Activated B cell treated with CpG ODN at 0.5 μM for 24 hours (primary cell): Measurements from ENCODE around the gene STIM1. TPM values are rescaled to one million over a fixed set of nuclear protein-coding genes. Genes with fewer than 3 reads are reported as not detected.

Experiments
- ATAC-seq: fragments of 200-7000 bp; cut with Tn5 transposase; one replicate; pipeline ENCODE4 v1.10.0; 2021; ENCODE audit warnings: low read depth, mild to moderate bottlenecking, moderate library complexity
- CTCF ChIA-PET: fragments of 350-600 bp; sonication (Branson Sonifier 250); formaldehyde crosslinking; loops from one replicate; lab custom pipeline; 2021; ENCODE audit warnings: antibody characterized with exemption; lab: Charles Lee
- POLR2A ChIA-PET: fragments of 350-600 bp; sonication (Branson Sonifier 250); formaldehyde crosslinking; loops from one replicate; lab custom pipeline; 2021; ENCODE audit warnings: antibody characterized with exemption; lab: Charles Lee
- DNase-seq: peaks from one replicate; pipeline ENCODE4 v3.0.0; 2022
- H3K27ac Mint-ChIP-seq: one replicate; pipeline ENCODE4 v1.8.0; 2020; ENCODE audit warnings: mixed read lengths
- H3K27me3 Mint-ChIP-seq: one replicate; pipeline ENCODE4 v1.8.0; 2021; ENCODE audit warnings: mixed read lengths
- H3K36me3 Mint-ChIP-seq: one replicate; pipeline ENCODE4 v1.8.0; 2021; ENCODE audit warnings: low read depth, mixed read lengths
- H3K4me1 Mint-ChIP-seq: one replicate; pipeline ENCODE4 v1.8.0; 2021; ENCODE audit warnings: mixed read lengths
- H3K4me3 Mint-ChIP-seq: one replicate; pipeline ENCODE4 v1.8.0; 2020; ENCODE audit warnings: mild to moderate bottlenecking, mixed read lengths
- H3K9me3 Mint-ChIP-seq: one replicate; pipeline ENCODE4 v1.8.0; 2020; ENCODE audit warnings: mixed read lengths
- intact Hi-C: fragments of 100-400 bp; cut with micrococcal nuclease; formaldehyde crosslinking; loops from one replicate; pipeline ENCODE4 v1.15.1; 2024
- total RNA-seq: library from RNA; stranded (reverse); gene quantifications from 2 replicates; pipeline ENCODE4 v1.2.3, GENCODE V29; 2022
- TF ChIP-seq, protein P1 (sequence below): fragments of 200-600 bp; IDR thresholded peaks from one replicate; pipeline ENCODE4 v1.8.0; 2022; ENCODE audit warnings: antibody characterized with exemption, mild to moderate bottlenecking

STIM1 gene
- total RNA-seq, 1 donor from 2014 or later = 38.4 TPM

GRCh38 chr11:3942160-3942955 lies 86.9 kb downstream of the STIM1 start:
- Mint-ChIP-seq H3K4me3 (no peak overlapping the region), H3K27me3 (no peaks in the 10 kb centered on the region), H3K9me3 (no peaks in the 10 kb centered on the region), H3K27ac (peak overlapping the region; percentile 54), H3K4me1 (peaks cover 79% of the 10 kb centered on the region), H3K36me3 (peaks cover 6% of the 10 kb centered on the region)
- POLR2A ChIA-PET = interaction anchor here (0.5 to 1.6 kb wide), 3 partner anchors 14 to 88 kb away, joined by 3 to 4 read pairs (median 4); no protein-coding TSS in a partner anchor
- CTCF ChIA-PET = interaction anchor here (0.6 to 2.3 kb wide), 4 partner anchors 88 to 193 kb away, joined by 3 to 9 read pairs (median 4); partner anchors contain the start of gene STIM1
- ATAC-seq = no peak
- intact Hi-C loops = loop anchor here (2.0 to 5.0 kb wide), 2 partner anchors 14 to 35 kb away; no protein-coding TSS in a partner anchor
- TF ChIP-seq, protein P1, sequence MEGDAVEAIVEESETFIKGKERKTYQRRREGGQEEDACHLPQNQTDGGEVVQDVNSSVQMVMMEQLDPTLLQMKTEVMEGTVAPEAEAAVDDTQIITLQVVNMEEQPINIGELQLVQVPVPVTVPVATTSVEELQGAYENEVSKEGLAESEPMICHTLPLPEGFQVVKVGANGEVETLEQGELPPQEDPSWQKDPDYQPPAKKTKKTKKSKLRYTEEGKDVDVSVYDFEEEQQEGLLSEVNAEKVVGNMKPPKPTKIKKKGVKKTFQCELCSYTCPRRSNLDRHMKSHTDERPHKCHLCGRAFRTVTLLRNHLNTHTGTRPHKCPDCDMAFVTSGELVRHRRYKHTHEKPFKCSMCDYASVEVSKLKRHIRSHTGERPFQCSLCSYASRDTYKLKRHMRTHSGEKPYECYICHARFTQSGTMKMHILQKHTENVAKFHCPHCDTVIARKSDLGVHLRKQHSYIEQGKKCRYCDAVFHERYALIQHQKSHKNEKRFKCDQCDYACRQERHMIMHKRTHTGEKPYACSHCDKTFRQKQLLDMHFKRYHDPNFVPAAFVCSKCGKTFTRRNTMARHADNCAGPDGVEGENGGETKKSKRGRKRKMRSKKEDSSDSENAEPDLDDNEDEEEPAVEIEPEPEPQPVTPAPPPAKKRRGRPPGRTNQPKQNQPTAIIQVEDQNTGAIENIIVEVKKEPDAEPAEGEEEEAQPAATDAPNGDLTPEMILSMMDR = no peak
- DNase-seq = no peak

GRCh38 chr11:3942956-3943497 lies 87.6 kb downstream of the STIM1 start:
- H3K4me1 Mint-ChIP-seq = peaks cover 82% of the 10 kb centered on the region
- no peaks in the 10 kb centered on the region for H3K27me3 Mint-ChIP-seq
- peak overlapping the region; percentile 54 for H3K27ac Mint-ChIP-seq
- no peak overlapping the region for H3K4me3 Mint-ChIP-seq
- intact Hi-C loops = loop anchor here (2.0 to 5.0 kb wide), 2 partner anchors 14 to 36 kb away; no protein-coding TSS in a partner anchor
- H3K9me3 Mint-ChIP-seq = no peaks in the 10 kb centered on the region
- POLR2A ChIA-PET = interaction anchor here (0.5 to 1.6 kb wide), 4 partner anchors 46 to 125 kb away, joined by 3 to 4 read pairs (median 4); no protein-coding TSS in a partner anchor
- TF ChIP-seq, protein P1 = no peak
- DNase-seq (no peak), ATAC-seq (no peak)
- H3K36me3 Mint-ChIP-seq = peaks cover 6% of the 10 kb centered on the region
- CTCF ChIA-PET = interaction anchor here (0.6 to 2.3 kb wide), 4 partner anchors 88 to 192 kb away, joined by 3 to 9 read pairs (median 4); partner anchors contain the start of gene STIM1

DNA sequence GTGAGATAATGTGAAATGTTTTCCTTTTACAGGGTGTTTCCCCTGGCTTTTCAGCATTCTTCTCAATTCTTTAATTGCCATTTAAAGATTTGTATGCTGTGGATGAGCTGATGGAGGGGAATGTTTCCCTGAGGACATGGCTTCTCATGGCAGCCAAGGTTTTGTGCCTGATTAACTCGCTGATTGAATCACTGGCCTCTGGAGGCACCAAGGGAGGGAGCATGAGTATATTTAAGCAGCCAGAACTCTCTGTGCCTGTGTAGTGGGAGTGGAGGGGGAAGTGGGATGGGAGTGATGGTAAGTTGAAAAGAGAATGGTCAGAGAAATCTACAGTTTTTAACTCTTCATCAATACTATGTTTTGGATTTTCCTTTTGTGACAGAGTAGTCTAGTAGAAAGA lies 88.7 kb downstream of the STIM1 start:
- ATAC-seq (no peak), DNase-seq (no peak)
- CTCF ChIA-PET = interaction anchor here (1.4 kb wide), 1 partner anchor 94 kb away, joined by 3 read pairs; no protein-coding TSS in a partner anchor
- H3K36me3 Mint-ChIP-seq = peaks cover 6% of the 10 kb centered on the region
- no peaks in the 10 kb centered on the region for H3K27me3 Mint-ChIP-seq
- intact Hi-C loops = loop anchor here (5.0 kb wide), 1 partner anchor 37 kb away; no protein-coding TSS in a partner anchor
- peak overlapping the region; percentile 22 for H3K27ac Mint-ChIP-seq
- no peaks in the 10 kb centered on the region for H3K9me3 Mint-ChIP-seq
- POLR2A ChIA-PET = no interaction called here
- TF ChIP-seq, protein P1 = no peak
- H3K4me1 Mint-ChIP-seq = peaks cover 86% of the 10 kb centered on the region
- no peak overlapping the region for H3K4me3 Mint-ChIP-seq

DNA sequence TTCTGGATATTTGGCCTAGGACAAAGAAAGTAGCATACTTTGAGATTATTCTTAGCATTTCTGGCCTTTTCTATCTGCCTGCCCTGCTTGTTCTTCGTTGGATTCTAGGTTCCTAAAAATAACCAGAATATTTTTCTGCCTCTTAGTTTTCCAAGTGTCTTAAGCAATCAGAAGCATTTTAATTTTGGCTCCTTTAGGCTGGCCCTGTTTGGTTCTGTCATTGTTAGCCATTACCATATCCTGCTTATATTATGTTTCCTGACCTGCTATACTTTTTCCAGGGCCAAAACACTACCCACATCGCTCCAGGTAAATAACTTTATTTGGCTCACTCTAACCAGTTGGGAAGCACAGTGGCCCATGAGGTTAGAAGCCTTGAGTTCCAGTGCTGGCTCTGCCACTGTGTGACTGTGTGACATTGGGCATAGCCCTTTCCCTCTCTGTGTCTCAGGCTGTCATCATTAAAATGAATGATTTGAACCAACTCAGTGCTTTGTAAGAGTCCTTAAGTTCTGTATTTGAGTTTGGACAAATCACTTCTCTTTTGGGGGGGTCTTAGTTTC lies 91.1 kb downstream of the STIM1 start:
- no peak for DNase-seq
- intact Hi-C loops = loop anchor here (1.0 to 5.0 kb wide), 2 partner anchors 52 to 111 kb away; no protein-coding TSS in a partner anchor
- ChIA-PET POLR2A (interaction anchor here (0.6 to 3.4 kb wide), 4 partner anchors 18 to 106 kb away, joined by 4 to 29 read pairs (median 4); partner anchors contain the start of genes RHOG and STIM1), CTCF (interaction anchor here (1.1 to 4.4 kb wide), 3 partner anchors 91 to 105 kb away, joined by 3 to 22 read pairs (median 4); partner anchors contain the start of gene STIM1)
- Mint-ChIP-seq H3K27ac (peak overlapping the region; percentile 70), H3K36me3 (peaks cover 6% of the 10 kb centered on the region), H3K4me1 (peaks cover 93% of the 10 kb centered on the region), H3K4me3 (no peak overlapping the region), H3K9me3 (no peaks in the 10 kb centered on the region), H3K27me3 (no peaks in the 10 kb centered on the region)
- ATAC-seq = no peak
- TF ChIP-seq, protein P1 = no peak
